Measurements from ENCODE around the gene RHBDF1. TPM values are rescaled to one million over a fixed set of nuclear protein-coding genes. Genes with fewer than 3 reads are reported as not detected.

The RHBDF1 gene
- total RNA-seq, 1 experiment from 2014 or later: 42.5 TPM

- no peaks in the 10 kb centered on the region for H3K27me3 ChIP-seq (ENCODE audit: control insufficient read depth, insufficient read depth, low read length)
- H3K36me3 ChIP-seq (replicated peaks; ENCODE audit: control insufficient read depth, insufficient read depth, low read length): peaks cover 8% of the 10 kb centered on the region
- no peak for DNase-seq
- no peak overlapping the region for H3K4me3 ChIP-seq (ENCODE audit: insufficient read depth, low read depth, low read length)
These were observed 11.6 kb upstream of the RHBDF1 start for GRCh38 chr16:83781-84615.

DNA sequence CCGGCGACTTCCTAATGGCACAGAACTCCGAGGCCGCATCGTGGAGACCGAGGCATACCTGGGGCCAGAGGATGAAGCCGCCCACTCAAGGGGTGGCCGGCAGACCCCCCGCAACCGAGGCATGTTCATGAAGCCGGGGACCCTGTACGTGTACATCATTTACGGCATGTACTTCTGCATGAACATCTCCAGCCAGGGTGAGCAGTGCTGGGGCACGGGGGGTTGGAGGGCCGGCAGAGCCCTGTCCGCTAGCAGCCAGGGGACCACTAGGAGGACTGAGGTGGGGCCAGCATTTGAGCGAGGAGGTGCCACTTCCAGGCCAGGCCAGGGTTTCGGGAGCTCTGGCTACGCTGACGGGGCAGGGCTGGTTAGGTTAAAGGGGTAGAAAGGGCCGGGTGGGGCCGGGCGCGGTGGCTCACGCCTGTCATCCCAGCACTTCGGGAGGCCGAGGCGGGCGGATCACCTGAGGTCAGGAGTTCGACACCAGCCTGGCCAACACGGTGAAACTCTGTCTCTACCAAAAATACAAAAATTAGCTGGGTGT lies 10.7 kb upstream of the RHBDF1 start:
- Histone ChIP-seq H3K36me3 (replicated peaks; ENCODE audit: control insufficient read depth, insufficient read depth, low read length) (peaks cover 7% of the 10 kb centered on the region), H3K4me3 (ENCODE audit: insufficient read depth, low read depth, low read length) (no peak overlapping the region), H3K27me3 (ENCODE audit: control insufficient read depth, insufficient read depth, low read length) (no peaks in the 10 kb centered on the region)
- no peak for DNase-seq

DNA sequence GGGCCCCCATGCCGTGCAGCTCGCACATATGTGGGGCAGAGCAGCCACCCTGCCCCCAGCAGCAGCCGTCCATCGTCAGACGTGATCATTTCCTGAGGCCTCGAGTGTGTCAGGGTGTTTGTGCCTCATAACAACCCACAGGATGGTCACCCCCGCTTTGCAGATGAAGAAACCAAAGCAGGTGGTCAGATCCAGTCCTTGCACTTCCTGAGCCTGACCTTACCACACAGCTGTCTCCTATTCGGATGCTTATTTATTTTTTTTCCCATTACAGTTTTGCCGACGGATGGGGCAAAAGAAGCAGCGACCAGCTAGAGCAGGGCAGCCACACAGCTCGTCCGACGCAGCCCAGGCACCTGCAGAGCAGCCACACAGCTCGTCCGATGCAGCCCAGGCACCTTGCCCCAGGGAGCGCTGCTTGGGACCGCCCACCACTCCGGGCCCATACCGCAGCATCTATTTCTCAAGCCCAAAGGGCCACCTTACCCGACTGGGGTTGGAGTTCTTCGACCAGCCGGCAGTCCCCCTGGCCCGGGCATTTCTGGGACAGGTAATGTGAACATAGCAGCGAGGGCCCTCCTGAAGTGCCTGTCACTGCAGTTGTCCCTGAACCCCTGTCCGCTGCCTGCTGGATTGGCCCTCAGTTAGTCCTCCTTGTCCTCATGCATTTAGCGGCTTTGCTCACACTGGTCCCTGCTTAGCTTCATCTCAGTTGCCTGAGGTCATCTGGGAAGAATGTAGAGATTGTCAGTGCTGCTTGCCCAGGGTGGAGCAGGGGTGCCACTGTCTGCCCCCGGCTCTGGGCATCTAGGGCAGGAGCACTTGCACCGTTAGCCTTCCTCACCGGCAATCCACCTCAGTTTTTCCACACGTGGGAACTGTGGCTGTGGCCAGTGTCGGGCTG lies 7.0 kb upstream of the RHBDF1 start:
- Histone ChIP-seq H3K36me3 (replicated peaks; ENCODE audit: control insufficient read depth, insufficient read depth, low read length) (no peaks in the 10 kb centered on the region; the same call in 1 of the 2 replicates), H3K4me3 (ENCODE audit: insufficient read depth, low read depth, low read length) (no peak overlapping the region), H3K27me3 (ENCODE audit: control insufficient read depth, insufficient read depth, low read length) (no peaks in the 10 kb centered on the region)
- DNase-seq: no peak

DNA sequence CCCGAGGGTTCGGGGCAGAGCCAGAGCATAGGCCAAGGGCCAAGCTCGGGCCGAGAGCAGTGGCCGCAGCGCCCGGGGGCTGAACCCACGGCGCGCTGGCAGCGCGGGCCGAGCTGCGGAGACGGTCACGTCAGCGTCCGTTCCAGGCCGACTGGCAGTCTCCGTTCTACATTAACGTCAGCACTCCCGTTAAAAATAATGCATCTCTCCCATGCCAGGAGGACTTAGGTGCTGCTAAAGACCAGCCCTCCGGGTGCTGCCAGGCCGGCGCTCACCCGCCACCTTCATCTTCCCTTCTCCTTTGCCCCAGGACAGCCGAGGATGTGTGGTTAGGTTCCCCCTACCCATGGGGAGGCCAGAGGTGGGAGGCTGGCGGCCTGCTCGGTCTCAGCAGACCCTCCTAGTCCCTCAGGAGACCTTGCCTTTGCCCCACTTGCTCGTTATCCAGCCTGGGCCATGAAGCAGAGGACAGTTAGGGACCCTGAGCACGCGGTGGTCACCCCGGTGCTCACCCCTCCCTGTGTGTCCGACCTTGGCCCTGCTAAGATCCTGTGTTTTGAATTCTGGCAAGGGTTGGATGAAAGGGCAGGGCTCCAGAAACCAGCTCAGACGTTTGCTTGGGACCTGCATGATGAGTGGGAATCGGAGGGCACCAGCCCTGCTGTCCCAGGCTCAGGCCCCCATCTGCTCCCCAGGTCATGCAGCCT lies 6.2 kb upstream of the RHBDF1 start:
- no peaks in the 10 kb centered on the region for H3K27me3 ChIP-seq (ENCODE audit: control insufficient read depth, insufficient read depth, low read length)
- H3K36me3 ChIP-seq (replicated peaks; ENCODE audit: control insufficient read depth, insufficient read depth, low read length): no peaks in the 10 kb centered on the region; the same call in 1 of the 2 replicates
- H3K4me3 ChIP-seq (ENCODE audit: insufficient read depth, low read depth, low read length): peak overlapping the region; percentile 92
- DNase-seq: no peak

DNA sequence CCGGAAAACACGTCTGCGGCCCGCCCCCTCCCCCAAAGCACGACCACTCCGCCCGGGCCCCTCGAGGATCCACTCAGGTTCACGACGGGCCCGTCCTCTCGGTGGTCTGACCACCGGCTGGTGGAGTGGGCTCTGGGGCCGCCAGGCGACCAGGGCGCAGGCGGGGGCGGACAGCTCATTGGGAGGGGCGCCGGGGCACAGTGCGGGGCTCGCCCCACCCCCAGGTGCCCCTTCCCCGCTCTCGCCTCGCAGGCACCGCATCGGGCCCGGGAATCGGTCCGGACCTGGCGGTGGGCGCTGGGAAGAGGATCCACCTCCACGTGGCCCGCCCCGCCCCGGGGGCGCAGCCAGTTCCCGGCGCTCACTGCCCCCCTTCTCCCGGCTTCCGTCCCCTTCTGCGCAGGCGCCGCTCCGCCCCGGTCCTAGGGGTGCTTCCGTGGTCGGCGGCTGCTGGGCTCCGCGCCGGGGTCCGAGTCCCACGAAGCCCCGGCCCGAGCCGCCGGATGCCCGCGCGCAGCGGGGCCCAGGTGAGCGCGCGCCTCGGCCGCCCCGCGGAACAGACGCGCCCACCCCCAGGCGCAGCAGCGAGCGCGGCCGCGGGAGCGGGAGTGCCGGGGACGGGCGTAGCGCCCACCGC lies 5.5 kb upstream of the RHBDF1 start, which contains the start of gene MPG:
TSS of gene MPG (plus strand) at position 419 of the 637 bp plus-strand sequence. CDS start at position 504, 85 bp downstream.
- H3K27me3 ChIP-seq (ENCODE audit: control insufficient read depth, insufficient read depth, low read length): no peaks in the 10 kb centered on the region
- DNase-seq: peak; percentile 99
- peak within 1 kb of the TSS; percentile 92 for H3K4me3 ChIP-seq (ENCODE audit: insufficient read depth, low read depth, low read length)
- H3K36me3 ChIP-seq (replicated peaks; ENCODE audit: control insufficient read depth, insufficient read depth, low read length): no peaks in the 10 kb centered on the region; the same call in 1 of the 2 replicates

DNA sequence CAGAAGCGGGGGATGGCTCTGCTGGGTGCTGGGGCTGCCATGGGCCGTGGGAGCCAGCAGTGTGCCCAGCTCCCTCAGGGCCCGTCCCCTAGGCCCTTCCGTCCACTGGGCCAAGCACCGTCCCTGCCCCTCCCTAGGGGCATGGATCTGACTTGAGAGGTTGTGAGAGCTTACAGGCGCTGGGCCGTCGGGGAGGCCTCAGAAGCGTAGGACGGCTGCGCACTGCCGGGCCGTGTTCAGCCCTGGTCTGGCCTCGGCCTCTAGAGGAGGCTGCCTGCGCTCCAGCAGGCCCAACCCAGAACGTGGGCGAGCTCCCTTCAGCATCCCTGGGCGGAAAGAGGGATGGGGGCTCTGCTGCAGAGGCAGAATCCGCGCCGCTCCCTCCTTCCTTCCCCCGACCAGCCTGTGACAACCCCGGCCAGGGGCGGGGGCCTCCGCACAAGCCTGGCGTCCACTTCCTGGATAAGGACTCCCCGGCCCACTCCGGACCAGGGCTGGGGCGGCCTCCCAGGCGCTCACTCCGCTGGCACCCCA lies 4.9 kb upstream of the RHBDF1 start:
- no peaks in the 10 kb centered on the region; the same call in 1 of the 2 replicates for H3K36me3 ChIP-seq (replicated peaks; ENCODE audit: control insufficient read depth, insufficient read depth, low read length)
- peak; percentile 93 for DNase-seq
- no peaks in the 10 kb centered on the region for H3K27me3 ChIP-seq (ENCODE audit: control insufficient read depth, insufficient read depth, low read length)
- H3K4me3 ChIP-seq (ENCODE audit: insufficient read depth, low read depth, low read length): peak overlapping the region; percentile 92

DNA sequence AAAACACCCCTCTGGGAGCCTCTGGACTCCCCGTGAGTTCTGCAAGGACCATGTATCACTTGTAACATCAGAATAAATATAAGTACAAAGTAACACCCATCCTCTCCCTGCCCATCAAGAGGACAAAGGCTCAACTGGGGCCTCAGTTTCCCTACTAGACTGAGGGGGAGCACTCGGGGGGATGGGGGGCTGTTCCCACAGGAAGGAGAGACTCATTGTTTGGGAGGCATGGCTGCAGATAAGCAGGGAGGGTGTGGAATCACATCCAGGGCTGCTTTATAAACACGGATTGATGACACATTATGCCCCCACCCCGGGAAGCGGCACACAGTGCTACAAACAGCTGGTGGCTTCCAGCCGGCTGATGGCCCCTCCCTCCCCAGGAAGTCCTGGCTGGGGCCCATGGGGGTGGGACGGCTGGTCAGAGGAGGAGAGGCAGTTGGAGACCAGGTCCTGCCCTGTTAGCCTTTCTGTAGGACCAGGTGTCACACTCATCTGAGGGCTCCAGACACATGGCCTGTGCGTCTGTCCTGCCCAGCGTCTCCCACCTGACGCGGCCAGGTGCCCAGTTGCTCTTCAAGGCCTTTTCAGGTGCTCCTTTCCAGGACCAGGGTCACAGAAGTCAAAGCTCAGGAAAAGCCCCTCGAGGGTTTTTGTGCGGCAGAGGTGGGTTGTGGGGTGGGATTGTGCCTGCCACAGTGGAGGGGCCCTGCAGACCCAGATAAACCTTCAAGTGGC lies 4.3 kb upstream of the RHBDF1 start:
- H3K36me3 ChIP-seq (replicated peaks; ENCODE audit: control insufficient read depth, insufficient read depth, low read length): no peaks in the 10 kb centered on the region; the same call in 1 of the 2 replicates
- no peak for DNase-seq
- no peak overlapping the region for H3K4me3 ChIP-seq (ENCODE audit: insufficient read depth, low read depth, low read length)
- H3K27me3 ChIP-seq (ENCODE audit: control insufficient read depth, insufficient read depth, low read length): no peaks in the 10 kb centered on the region

DNA sequence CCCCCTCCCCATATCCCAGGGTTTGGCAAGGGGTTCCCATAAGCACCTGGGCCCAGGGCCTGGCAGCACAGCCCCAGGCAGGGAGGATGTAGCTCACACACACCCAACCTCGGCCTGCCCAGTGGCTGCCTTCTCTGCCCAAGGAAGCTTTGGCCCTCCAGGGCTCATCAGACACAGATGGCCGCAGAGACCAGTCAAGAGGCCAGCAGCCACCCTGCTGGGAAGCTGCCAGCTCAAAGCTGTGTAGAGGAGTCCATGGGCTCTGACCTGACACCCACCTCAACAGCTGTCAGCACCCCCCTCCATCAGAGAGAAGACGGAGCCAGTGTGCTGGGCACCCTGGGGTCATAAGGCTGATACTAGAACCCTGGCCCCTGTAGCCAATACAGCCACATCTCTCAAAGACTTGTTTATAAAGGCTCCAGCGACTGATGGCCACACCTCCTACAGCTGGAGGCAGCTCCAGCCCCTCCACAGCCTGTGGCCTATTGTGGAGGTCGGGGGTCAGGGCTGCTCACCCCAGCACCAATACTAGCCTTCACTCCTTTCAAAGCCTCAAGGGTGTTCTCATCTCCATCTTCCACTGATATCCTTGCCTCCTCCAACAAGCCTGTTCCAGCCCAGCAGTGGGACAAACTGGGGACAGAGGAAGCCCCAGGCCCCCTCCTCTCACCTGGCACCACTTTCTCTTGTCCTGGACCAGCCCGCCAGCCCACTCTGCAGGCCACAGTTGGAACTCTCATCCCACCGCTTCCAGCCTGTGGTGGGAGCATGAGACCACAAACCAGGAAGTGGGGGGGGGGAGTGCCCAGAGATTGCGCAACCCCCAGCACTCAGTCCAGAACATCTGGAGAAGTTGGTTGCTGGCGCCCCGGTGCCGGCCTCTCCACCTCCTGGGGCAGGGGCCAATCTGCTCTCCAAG lies 3.4 kb upstream of the RHBDF1 start:
- no peaks in the 10 kb centered on the region; the same call in 1 of the 2 replicates for H3K36me3 ChIP-seq (replicated peaks; ENCODE audit: control insufficient read depth, insufficient read depth, low read length)
- no peak overlapping the region for H3K4me3 ChIP-seq (ENCODE audit: insufficient read depth, low read depth, low read length)
- DNase-seq: peak; percentile 87
- no peaks in the 10 kb centered on the region for H3K27me3 ChIP-seq (ENCODE audit: control insufficient read depth, insufficient read depth, low read length)

- H3K36me3 ChIP-seq (replicated peaks; ENCODE audit: control insufficient read depth, insufficient read depth, low read length): no peaks in the 10 kb centered on the region; the same call in 1 of the 2 replicates
- H3K4me3 ChIP-seq (ENCODE audit: insufficient read depth, low read depth, low read length): no peak overlapping the region
- no peaks in the 10 kb centered on the region for H3K27me3 ChIP-seq (ENCODE audit: control insufficient read depth, insufficient read depth, low read length)
- DNase-seq: no peak
These were observed 2.4 kb upstream of the RHBDF1 start for GRCh38 chr16:74747-75334.

DNA sequence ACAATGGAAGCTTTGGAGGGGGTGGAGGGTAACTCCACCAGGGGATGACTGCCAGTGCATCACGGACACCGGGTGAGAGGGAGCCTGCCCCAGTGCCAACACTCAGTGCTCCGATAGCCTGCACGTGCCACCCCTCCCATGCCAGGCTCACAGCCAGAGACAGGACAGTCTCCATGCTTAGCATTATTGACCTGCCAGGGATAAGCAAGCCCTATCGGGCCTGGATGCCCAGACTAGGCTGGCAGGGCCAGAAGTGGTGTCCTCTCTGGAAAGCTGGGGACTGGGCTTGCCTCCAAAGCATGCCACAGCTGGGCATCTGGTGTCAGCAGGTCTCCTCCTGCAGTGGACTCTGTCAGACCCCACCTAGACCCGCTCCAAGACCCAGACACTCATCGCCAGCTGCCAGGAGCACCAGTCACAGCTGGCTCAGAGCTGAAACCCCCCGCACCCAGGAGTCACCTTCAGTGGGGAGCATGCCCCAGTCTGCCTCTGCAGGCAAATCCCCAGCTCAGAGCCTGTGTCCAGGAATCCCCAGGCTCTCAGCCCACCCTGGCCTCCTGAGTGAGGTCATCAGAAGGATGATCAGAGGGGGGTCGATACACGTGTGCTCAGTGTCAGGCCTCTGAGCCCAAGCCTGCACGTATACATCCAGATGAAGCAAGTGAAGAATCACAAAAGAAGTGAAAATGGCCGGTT lies 1.8 kb upstream of the RHBDF1 start:
- DNase-seq: no peak
- no peak overlapping the region for H3K4me3 ChIP-seq (ENCODE audit: insufficient read depth, low read depth, low read length)
- H3K27me3 ChIP-seq (ENCODE audit: control insufficient read depth, insufficient read depth, low read length): no peaks in the 10 kb centered on the region
- H3K36me3 ChIP-seq (replicated peaks; ENCODE audit: control insufficient read depth, insufficient read depth, low read length): no peaks in the 10 kb centered on the region

DNA sequence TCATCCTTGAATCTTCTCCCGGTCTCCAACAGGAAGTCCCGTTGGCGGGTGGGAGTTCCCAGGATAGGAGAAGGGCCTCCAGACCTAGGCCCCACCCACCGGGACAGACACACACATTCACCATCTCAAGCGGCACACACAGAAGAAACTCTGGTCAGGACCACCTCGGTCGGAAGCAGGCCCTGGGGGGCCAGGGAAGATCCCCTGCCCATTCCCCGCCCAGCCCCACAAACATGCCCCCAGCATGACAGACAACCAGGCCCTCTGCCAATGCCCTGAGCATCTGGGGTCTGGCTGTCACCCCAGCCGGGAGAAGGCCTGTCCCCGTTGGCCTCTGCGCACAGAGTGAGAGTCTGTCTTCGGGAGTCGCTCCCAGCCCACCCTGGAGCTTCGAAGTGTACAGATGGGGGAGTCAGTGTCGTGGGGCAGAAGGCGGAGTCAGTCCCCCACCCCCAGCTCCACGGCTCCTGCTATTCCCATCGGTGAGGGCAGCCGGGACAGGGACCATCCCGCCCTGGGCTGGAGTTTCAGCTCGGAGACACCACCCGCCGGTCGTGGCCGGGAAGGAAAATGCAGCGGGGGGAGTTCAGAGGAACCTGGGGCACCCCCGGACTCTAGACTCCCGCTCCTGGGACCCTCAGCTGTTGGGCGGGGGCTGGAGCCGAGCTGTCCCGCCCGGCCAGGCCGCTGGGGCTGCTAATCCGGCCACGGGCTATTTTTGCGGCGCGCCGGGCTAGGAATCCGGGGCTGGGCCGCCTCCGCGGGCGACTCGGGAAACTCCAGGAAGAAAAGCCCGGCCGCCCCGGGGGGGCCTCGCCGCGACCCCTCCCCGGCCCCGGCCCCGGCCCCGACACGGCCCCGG lies 660 bp downstream of the RHBDF1 start:
- Histone ChIP-seq H3K36me3 (replicated peaks; ENCODE audit: control insufficient read depth, insufficient read depth, low read length) (no peaks in the 10 kb centered on the region), H3K27me3 (ENCODE audit: control insufficient read depth, insufficient read depth, low read length) (no peaks in the 10 kb centered on the region), H3K4me3 (ENCODE audit: insufficient read depth, low read depth, low read length) (peak overlapping the region; percentile 73)
- peak; percentile 94 for DNase-seq

Measured in H7 (cell line).